WERI-Rb-1 (cell line): Measurements from ENCODE around the gene MUC4.

Source experiments
- DNase-seq: peaks from one replicate; pipeline ENCODE4 v3.0.0-alpha.2; 2020
- H3K27ac ChIP-seq: fragments of 250-450 bp; sonication (Bioruptor Pico); 2 replicates; pipeline ENCODE4 v1.5.1; 2020; ENCODE audit warnings: mild to moderate bottlenecking, moderate library complexity
- H3K27me3 ChIP-seq: fragments of 250-450 bp; sonication (Bioruptor Pico); 2 replicates; pipeline ENCODE4 v1.5.1; 2021; ENCODE audit warnings: mild to moderate bottlenecking, low read depth, moderate library complexity; ENCODE audit not compliant: insufficient read depth, severe bottlenecking
- H3K36me3 ChIP-seq: fragments of 250-450 bp; sonication (Bioruptor Pico); 2 replicates; pipeline ENCODE4 v1.5.1; 2020; ENCODE audit warnings: mild to moderate bottlenecking, moderate library complexity
- H3K4me3 ChIP-seq: 2 replicates; pipeline ENCODE4 v1.5.1; 2011; ENCODE audit warnings: low read depth, mild to moderate bottlenecking, control low read depth, low read length
- H3K9me3 ChIP-seq: fragments of 250-450 bp; sonication (Bioruptor Pico); 2 replicates; pipeline ENCODE4 v1.5.1; 2021; ENCODE audit warnings: mild to moderate bottlenecking, moderate library complexity; ENCODE audit not compliant: severe bottlenecking
- TF ChIP-seq, protein P1 (sequence below): IDR thresholded peaks from 2 replicates; pipeline ENCODE4 v1.5.1; 2011; ENCODE audit warnings: low read depth, mild to moderate bottlenecking, control low read depth, inconsistent platforms, low read length

The MUC4 gene

GRCh38 chr3:195815169-195815771 lies 3.5 kb upstream of the MUC4 start:
- no peaks in the 10 kb centered on the region for H3K27me3 ChIP-seq
- H3K4me3 ChIP-seq: no peak overlapping the region
- no peak overlapping the region for H3K27ac ChIP-seq
- DNase-seq: no peak
- no peaks in the 10 kb centered on the region for H3K9me3 ChIP-seq
- TF ChIP-seq, protein P1, sequence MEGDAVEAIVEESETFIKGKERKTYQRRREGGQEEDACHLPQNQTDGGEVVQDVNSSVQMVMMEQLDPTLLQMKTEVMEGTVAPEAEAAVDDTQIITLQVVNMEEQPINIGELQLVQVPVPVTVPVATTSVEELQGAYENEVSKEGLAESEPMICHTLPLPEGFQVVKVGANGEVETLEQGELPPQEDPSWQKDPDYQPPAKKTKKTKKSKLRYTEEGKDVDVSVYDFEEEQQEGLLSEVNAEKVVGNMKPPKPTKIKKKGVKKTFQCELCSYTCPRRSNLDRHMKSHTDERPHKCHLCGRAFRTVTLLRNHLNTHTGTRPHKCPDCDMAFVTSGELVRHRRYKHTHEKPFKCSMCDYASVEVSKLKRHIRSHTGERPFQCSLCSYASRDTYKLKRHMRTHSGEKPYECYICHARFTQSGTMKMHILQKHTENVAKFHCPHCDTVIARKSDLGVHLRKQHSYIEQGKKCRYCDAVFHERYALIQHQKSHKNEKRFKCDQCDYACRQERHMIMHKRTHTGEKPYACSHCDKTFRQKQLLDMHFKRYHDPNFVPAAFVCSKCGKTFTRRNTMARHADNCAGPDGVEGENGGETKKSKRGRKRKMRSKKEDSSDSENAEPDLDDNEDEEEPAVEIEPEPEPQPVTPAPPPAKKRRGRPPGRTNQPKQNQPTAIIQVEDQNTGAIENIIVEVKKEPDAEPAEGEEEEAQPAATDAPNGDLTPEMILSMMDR: no peak
- H3K36me3 ChIP-seq: no peaks in the 10 kb centered on the region

DNA sequence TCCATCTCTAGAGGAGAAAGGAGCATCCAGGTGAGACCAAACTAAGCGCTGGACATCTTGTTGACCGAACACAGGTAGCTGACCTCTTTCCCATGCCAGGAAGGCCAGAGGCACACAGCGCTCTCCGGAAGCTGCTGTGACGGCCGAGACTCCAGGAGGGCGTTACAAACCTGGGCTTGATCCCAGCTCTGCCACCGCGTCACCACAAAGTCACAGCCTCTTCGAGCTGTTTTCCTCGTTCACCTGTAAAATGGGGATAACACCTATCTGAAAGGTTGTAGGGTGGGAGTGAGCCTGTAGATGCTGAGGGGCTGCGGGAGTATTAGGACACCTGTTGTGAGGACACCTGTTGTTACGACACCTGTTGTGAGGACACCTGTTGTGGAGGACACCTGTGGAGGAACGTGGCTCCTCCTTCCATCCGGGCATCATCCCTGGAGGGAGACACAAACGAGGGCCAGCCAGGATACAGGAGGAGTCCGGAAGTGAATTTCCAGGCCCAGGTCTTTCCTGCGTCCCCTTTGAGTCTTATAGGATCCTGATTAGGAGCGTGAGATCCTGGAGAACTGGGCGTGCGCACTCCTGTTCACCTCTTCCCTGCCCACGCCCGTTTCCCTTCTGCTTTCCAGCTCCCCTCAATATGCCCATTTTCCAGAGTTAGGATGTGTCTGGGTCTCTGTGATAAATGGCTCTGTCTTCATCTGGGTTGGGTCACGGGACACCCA lies 2.3 kb upstream of the MUC4 start:
- Histone ChIP-seq H3K9me3 (no peaks in the 10 kb centered on the region), H3K27ac (no peak overlapping the region), H3K27me3 (no peaks in the 10 kb centered on the region), H3K4me3 (no peak overlapping the region), H3K36me3 (no peaks in the 10 kb centered on the region)
- no peak for DNase-seq
- TF ChIP-seq, protein P1: no peak

- no peaks in the 10 kb centered on the region for H3K9me3 ChIP-seq
Observed at GRCh38 chr3:195812366-195812765, 637 bp upstream of the MUC4 start.

DNA sequence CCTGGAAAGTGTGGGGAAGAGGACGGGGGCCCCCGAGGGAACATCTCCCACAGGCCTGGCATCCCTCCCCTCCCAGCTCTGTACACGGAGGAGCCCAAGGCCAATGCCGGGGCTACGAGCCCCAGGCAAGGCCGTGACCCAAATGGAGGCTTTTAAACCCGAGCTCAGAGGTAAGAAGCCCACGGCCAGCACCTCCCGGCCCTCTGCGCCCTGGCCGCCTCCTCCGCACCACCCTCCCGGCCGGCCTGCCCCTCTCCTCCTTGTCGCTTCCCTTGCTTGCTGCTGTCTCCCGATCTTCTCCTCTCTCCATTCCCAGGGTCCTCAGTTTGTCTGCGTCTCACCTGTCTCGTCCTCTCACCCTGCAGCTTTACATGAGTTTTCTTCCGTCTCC lies 1.3 kb downstream of the MUC4 start:
- DNase-seq: no peak
- Histone ChIP-seq H3K9me3 (no peaks in the 10 kb centered on the region), H3K27ac (no peak overlapping the region), H3K4me3 (no peak overlapping the region), H3K36me3 (no peaks in the 10 kb centered on the region), H3K27me3 (no peaks in the 10 kb centered on the region)
- TF ChIP-seq, protein P1: no peak

More at GRCh38 chr3:195812366-195812765, 637 bp upstream of the MUC4 start:
- Histone ChIP-seq H3K27ac (no peak overlapping the region), H3K27me3 (no peaks in the 10 kb centered on the region), H3K4me3 (no peak overlapping the region), H3K36me3 (no peaks in the 10 kb centered on the region)
- no peak for DNase-seq
- TF ChIP-seq, protein P1: no peak

DNA sequence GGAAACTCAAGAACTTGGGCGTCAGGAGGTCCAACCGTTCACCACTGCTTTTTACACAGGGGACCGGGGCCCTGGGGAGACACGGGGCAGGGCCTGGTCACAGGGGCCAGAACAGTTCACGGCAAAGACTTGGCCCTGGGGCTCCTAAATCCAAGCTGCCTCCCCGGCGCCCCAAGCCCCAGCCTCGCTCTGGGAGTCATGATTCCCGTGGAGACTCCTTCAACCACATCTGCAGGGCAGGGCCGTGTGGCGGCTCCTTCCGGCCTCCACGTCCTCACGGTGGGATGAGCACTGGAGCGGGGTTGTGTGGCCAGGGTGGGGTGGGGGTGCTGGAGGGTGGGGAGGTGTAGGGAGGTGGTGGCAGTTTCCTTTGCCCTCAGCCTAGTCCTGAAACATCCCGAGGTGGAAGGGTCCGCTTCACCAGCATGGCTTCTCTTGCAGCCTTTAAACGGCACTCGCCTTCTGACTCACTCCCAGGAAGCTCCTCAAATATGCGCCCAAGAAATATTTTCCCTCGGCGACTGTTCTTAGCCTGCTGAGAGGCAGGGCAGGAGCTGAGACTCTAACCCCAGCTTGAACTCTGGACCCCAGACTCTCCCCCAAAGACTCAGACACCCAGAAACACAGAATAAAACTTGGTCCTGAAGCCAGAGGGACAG lies 1.8 kb downstream of the MUC4 start:
- no peaks in the 10 kb centered on the region for H3K36me3 ChIP-seq
- TF ChIP-seq, protein P1: no peak
- no peaks in the 10 kb centered on the region for H3K9me3 ChIP-seq
- no peak overlapping the region for H3K4me3 ChIP-seq
- H3K27me3 ChIP-seq: no peaks in the 10 kb centered on the region
- no peak for DNase-seq
- no peak overlapping the region for H3K27ac ChIP-seq
